Endothelial cell of umbilical vein (primary cell): ENCODE results near the gene TRAPPC3L. TPM values are rescaled to one million over a fixed set of nuclear protein-coding genes. Genes with fewer than 3 reads are reported as not detected.

Experiments used
- BruUV-seq: library from RNA; stranded (reverse); fragments of 400-500 nt; replicated peaks from 2 replicates; lab custom pipeline; 2021; lab: Mats Ljungman, UMichigan
- CTCF ChIA-PET: fragments of 300-600, 350-600 bp; sonication (Branson Sonifier 250); formaldehyde crosslinking; loops from one replicate; lab custom pipeline; 2021; ENCODE audit warnings: antibody characterized with exemption, inconsistent platforms; lab: Charles Lee
- POLR2A ChIA-PET: fragments of 300-600, 350-600 bp; sonication (Branson Sonifier 250); formaldehyde crosslinking; loops from one replicate; lab custom pipeline; 2021; ENCODE audit warnings: antibody characterized with exemption, inconsistent platforms; lab: Charles Lee
- DNase-seq: peaks from one replicate; pipeline ENCODE4 v3.0.0-alpha.2; 2011; ENCODE audit warnings: low read depth, low spot score
- FAIRE-seq: peaks from 2 replicates; lab custom pipeline; 2011; peaks lifted over from hg19 to GRCh38; lab: Jason Lieb, UNC
- H2AFZ ChIP-seq: 2 replicates; pipeline ENCODE4 v1.6.0; 2012; ENCODE audit warnings: low read depth, low read length, control low read depth, inconsistent platforms
- H3K27ac ChIP-seq: 2 replicates; pipeline ENCODE4 v1.5.1; 2011; ENCODE audit warnings: low read depth, mild to moderate bottlenecking, control low read depth, low read length, moderate library complexity; ENCODE audit not compliant: insufficient read depth
- H3K27me3 ChIP-seq, 2 experiments: 2 replicates each; pipeline versions ENCODE4 v1.6.0 to v1.6.1; 2011; ENCODE audit warnings: low read length in 2 of 2, mixed read lengths in 1 of 2; ENCODE audit not compliant: control insufficient read depth in 2 of 2, insufficient read depth in 2 of 2
- H3K36me3 ChIP-seq, 2 experiments: 2 replicates in 1 of 2; 3 replicates in 1 of 2; pipeline ENCODE4 v1.5.1; 2011; ENCODE audit warnings: low read length in 2 of 2, mild to moderate bottlenecking in 1 of 2, moderate library complexity in 1 of 2; ENCODE audit not compliant: control insufficient read depth in 2 of 2, insufficient read depth in 2 of 2; ENCODE audit errors: extremely low read depth in 1 of 2
- H3K4me1 ChIP-seq: 3 replicates; pipeline ENCODE4 v1.5.1; 2011; ENCODE audit warnings: mild to moderate bottlenecking, low read length; ENCODE audit not compliant: control insufficient read depth, insufficient read depth; ENCODE audit errors: extremely low read depth
- H3K4me2 ChIP-seq: 2 replicates; pipeline ENCODE4 v1.6.1; 2011; ENCODE audit warnings: low read length, control low read depth, mixed read lengths; ENCODE audit not compliant: insufficient read depth
- H3K4me3 ChIP-seq, 3 experiments: fragments of 200-600 bp in 1 of 3; sonication (generic), shearing (Covaris generic) in 1 of 3; replicated peaks in 1 of 3; 2 replicates each; pipeline ENCODE4 v1.5.1; 2011 to 2016; ENCODE audit warnings: control low read depth in 3 of 3, low read length in 3 of 3, mild to moderate bottlenecking in 2 of 3, inconsistent platforms in 1 of 3, low read depth in 1 of 3, moderate library complexity in 1 of 3; ENCODE audit not compliant: insufficient read depth in 1 of 3
- H3K79me2 ChIP-seq: 2 replicates; pipeline ENCODE4 v1.6.0; 2012; ENCODE audit warnings: low read length, inconsistent platforms; ENCODE audit not compliant: control insufficient read depth, insufficient read depth
- H3K9ac ChIP-seq: replicated peaks from 2 replicates; pipeline ENCODE3; 2011; ENCODE audit warnings: low read length, control low read depth; ENCODE audit not compliant: insufficient read depth; ENCODE audit errors: extremely low read depth
- H3K9me1 ChIP-seq: replicated peaks from 3 replicates; pipeline ENCODE4 v1.6.0; 2011; ENCODE audit warnings: mild to moderate bottlenecking, low read length; ENCODE audit not compliant: control insufficient read depth, insufficient read depth; ENCODE audit errors: extremely low read depth
- H3K9me3 ChIP-seq: replicated peaks from 2 replicates; pipeline ENCODE4 v1.5.1; 2012; ENCODE audit warnings: low read length, inconsistent platforms; ENCODE audit not compliant: control insufficient read depth, insufficient read depth
- H4K20me1 ChIP-seq: replicated peaks from 2 replicates; pipeline ENCODE3; 2011; ENCODE audit warnings: mild to moderate bottlenecking, low read length; ENCODE audit not compliant: control insufficient read depth, insufficient read depth; ENCODE audit errors: extremely low read depth
- CTCF ChIP-seq, 2 donors: IDR thresholded peaks; 1 replicate in 1 of 2; 2 replicates in 1 of 2; pipeline ENCODE4 v1.5.1; 2011; ENCODE audit warnings: low read length in 2 of 2, mild to moderate bottlenecking in 2 of 2, moderate library complexity in 2 of 2, control low read depth in 1 of 2, inconsistent platforms in 1 of 2, low read depth in 1 of 2; ENCODE audit not compliant: insufficient read depth in 1 of 2; ENCODE audit errors: extremely low read depth in 1 of 2
- EZH2 ChIP-seq: IDR thresholded peaks from 2 replicates; pipeline ENCODE4 v1.6.1; 2012; ENCODE audit warnings: borderline replicate concordance, low read depth, mild to moderate bottlenecking, moderate library complexity, low read length, inconsistent platforms; ENCODE audit not compliant: severe bottlenecking
- FOS ChIP-seq: IDR thresholded peaks from 2 replicates; pipeline ENCODE4 v1.6.1; 2011; ENCODE audit warnings: mild to moderate bottlenecking, low read length, moderate library complexity, borderline replicate concordance; ENCODE audit not compliant: insufficient read depth
- GATA2 ChIP-seq: IDR thresholded peaks from 2 replicates; pipeline ENCODE4 v1.7.0; 2011; ENCODE audit warnings: low read depth, mild to moderate bottlenecking, moderate library complexity, mixed read lengths, low read length; ENCODE audit not compliant: insufficient read length, insufficient read depth
- JUN ChIP-seq: IDR thresholded peaks from 2 replicates; pipeline ENCODE4 v1.6.1; 2011; ENCODE audit warnings: borderline replicate concordance, low read depth; ENCODE audit not compliant: insufficient read length, insufficient read depth
- MAX ChIP-seq: IDR thresholded peaks from 2 replicates; pipeline ENCODE4 v1.6.1; 2011; ENCODE audit not compliant: insufficient read depth, insufficient read length
- MYC ChIP-seq: IDR thresholded peaks from one replicate; pipeline ENCODE4 v1.6.1; 2011; ENCODE audit warnings: mild to moderate bottlenecking, low read depth, low read length
- POLR2AphosphoS5 ChIP-seq: IDR thresholded peaks from 2 replicates; pipeline ENCODE4 v1.6.1; 2012; ENCODE audit warnings: low read depth, mild to moderate bottlenecking, control low read depth, low read length, moderate library complexity; ENCODE audit not compliant: insufficient read depth
- dilution Hi-C: fragments of 300-500 bp; cut with MboI; formaldehyde crosslinking; loops from one replicate; pipeline ENCODE4 v1.15.0; 2019; ENCODE audit warnings: low sequenced_read_pairs; ENCODE audit not compliant: extremely low pct_ligation_motif_present
- intact Hi-C: fragments of 100-400 bp; cut with micrococcal nuclease; formaldehyde crosslinking; loops from one replicate; pipeline ENCODE4 v1.10.0; 2022
- polyA plus RNA-seq, 4 experiments: library from polyadenylated mRNA; depleted of rRNA in 3 of 4; stranded (reverse) in 3 of 4; unstranded in 1 of 4; fragments of >200 nt; gene quantifications; 2 replicates each; pipeline versions ENCODE4 v1.2.1 to v1.2.3, GENCODE V29; 2011 to 2012; ENCODE audit warnings: missing spikeins in 1 of 4
- total RNA-seq: library from RNA; stranded (reverse); gene quantifications from 2 replicates; pipeline ENCODE4 v1.2.3, GENCODE V29; 2021

The TRAPPC3L gene
- total and polyA plus RNA-seq, 2 donors (not counting 3 experiments of a cell fraction or from before 2014, with no cell fraction given), result 0.38 TPM; not detected in 1

GRCh38 chr6:116467514-116467913 lies 78.0 kb downstream of the TRAPPC3L start:
- no peak overlapping the region for H3K27ac ChIP-seq
- H4K20me1 ChIP-seq, result no peaks in the 10 kb centered on the region
- H3K9me3 ChIP-seq, result no peaks in the 10 kb centered on the region
- ChIA-PET CTCF (interaction anchor here (0.6 kb wide), 1 partner anchor 44 kb away, joined by 3 read pairs; the partner anchor contains the start of gene CALHM5), POLR2A (no interaction called here)
- peaks cover 6% of the 10 kb centered on the region in 2 experiments for H3K27me3 ChIP-seq
- H3K4me3 ChIP-seq, result no peak overlapping the region
- peaks cover 1% of the 10 kb centered on the region for H3K4me1 ChIP-seq
- DNase-seq (no peak), FAIRE-seq (no peak)
- H3K4me2 ChIP-seq, result no peak overlapping the region
- H3K36me3 ChIP-seq, result no peaks in the 10 kb centered on the region
- dilution Hi-C loops, result no loop called here
- no peaks in the 10 kb centered on the region for H3K9me1 ChIP-seq
- H2AFZ ChIP-seq, result no peak overlapping the region
- intact Hi-C loops, result no loop called here
- BruUV-seq, result no TSS peak
- TF ChIP-seq MAX (no peak), CTCF (IDR thresholded peaks at IDR 0.05; ENCODE audit: extremely low read depth in 1 of 2, insufficient read depth in 1 of 2, low read depth in 1 of 2, low read length in 2 of 2) (no peak), FOS (no peak), MYC (no peak), EZH2 (no peak), JUN (no peak), GATA2 (no peak), POLR2AphosphoS5 (no peak)
- no peaks in the 10 kb centered on the region for H3K79me2 ChIP-seq
- no peak overlapping the region for H3K9ac ChIP-seq
